T-cell (primary cell): ENCODE measurements around the gene ERMARD. TPM values are rescaled to one million over a fixed set of nuclear protein-coding genes. Genes with fewer than 3 reads are reported as not detected.

Experiments
- ATAC-seq, 4 experiments: fragments of 200-7000 bp in 3 of 4; fragments of 150-1000 bp in 1 of 4; cut with Tn5 transposase; replicated peaks in 1 of 4; 1 replicate in 3 of 4; 2 replicates in 1 of 4; pipeline ENCODE4 v1.10.0; 2021; ENCODE audit warnings: moderate library complexity in 3 of 4, mild to moderate bottlenecking in 2 of 4, moderate number of reproducible peaks in 1 of 4
- CTCF ChIA-PET, 2 donors: fragments of 300-600 bp; sonication (Branson Sonifier 250); formaldehyde crosslinking; loops; one replicate each; lab custom pipeline; 2022; ENCODE audit warnings: antibody characterized with exemption in 2 of 2; lab: Charles Lee
- POLR2A ChIA-PET, 2 donors: fragments of 300-600 bp; sonication (Branson Sonifier 250); formaldehyde crosslinking; loops; one replicate each; lab custom pipeline; 2022; ENCODE audit warnings: antibody characterized with exemption in 2 of 2; lab: Charles Lee
- DNase-seq, 35 experiments: peaks; one replicate each; pipeline versions ENCODE4 v3.0.0 to v3.0.0-alpha.2; 2013 to 2023
- H3K27ac ChIP-seq: one replicate; pipeline ENCODE4 v1.5.1; 2013; ENCODE audit warnings: low read length
- H3K27me3 ChIP-seq, 2 experiments: replicated peaks in 1 of 2; 1 replicate in 1 of 2; 2 replicates in 1 of 2; pipeline versions ENCODE4 v1.6.1 to v1.7.0; 2013; ENCODE audit warnings: low read length in 1 of 2, mixed read lengths in 1 of 2; ENCODE audit not compliant: control insufficient read depth in 2 of 2, insufficient read depth in 2 of 2; ENCODE audit errors: extremely low read depth in 1 of 2
- H3K36me3 ChIP-seq, 2 donors: 1 replicate in 1 of 2; 2 replicates in 1 of 2; pipeline versions ENCODE4 v1.6.1 to v1.7.0; 2013; ENCODE audit warnings: low read length in 1 of 2; ENCODE audit not compliant: control insufficient read depth in 2 of 2, insufficient read depth in 1 of 2; ENCODE audit errors: extremely low read depth in 1 of 2
- H3K4me1 ChIP-seq, 2 experiments: 1 replicate in 1 of 2; 2 replicates in 1 of 2; pipeline versions ENCODE4 v1.6.1 to v1.7.0; 2013; ENCODE audit warnings: low read length in 2 of 2, mixed read lengths in 1 of 2; ENCODE audit not compliant: insufficient read depth in 2 of 2, control insufficient read depth in 1 of 2; ENCODE audit errors: extremely low read depth in 1 of 2
- H3K4me3 ChIP-seq, 2 donors: 1 replicate in 1 of 2; 2 replicates in 1 of 2; pipeline versions ENCODE4 v1.5.1 to v1.7.0; 2013; ENCODE audit warnings: mild to moderate bottlenecking in 2 of 2, low read length in 1 of 2, moderate library complexity in 1 of 2; ENCODE audit not compliant: control insufficient read depth in 1 of 2; ENCODE audit errors: extremely low read depth in 1 of 2
- H3K9me3 ChIP-seq: 2 replicates; pipeline ENCODE4 v1.7.0; 2013
- H3K27ac Mint-ChIP-seq, 2 donors: one replicate each; pipeline ENCODE4 v1.8.0; 2020 to 2021; ENCODE audit warnings: mild to moderate bottlenecking in 2 of 2, mixed read lengths in 2 of 2
- H3K27me3 Mint-ChIP-seq, 2 donors: one replicate each; pipeline ENCODE4 v1.8.0; 2021 to 2022; ENCODE audit warnings: mixed read lengths in 2 of 2
- H3K36me3 Mint-ChIP-seq: one replicate; pipeline ENCODE4 v1.8.0; 2021; ENCODE audit warnings: mixed read lengths
- H3K4me1 Mint-ChIP-seq, 3 donors: one replicate each; pipeline ENCODE4 v1.8.0; 2020 to 2022; ENCODE audit warnings: mixed read lengths in 3 of 3, mild to moderate bottlenecking in 1 of 3
- H3K4me3 Mint-ChIP-seq, 3 donors: one replicate each; pipeline ENCODE4 v1.8.0; 2020 to 2022; ENCODE audit warnings: mild to moderate bottlenecking in 3 of 3, mixed read lengths in 3 of 3, moderate library complexity in 3 of 3
- H3K9me3 Mint-ChIP-seq, 3 donors: one replicate each; pipeline ENCODE4 v1.8.0; 2020 to 2022; ENCODE audit warnings: mixed read lengths in 3 of 3
- WGBS: methylation state at CpG from one replicate; pipeline ENCODE4 v1.1.5; 2013; ENCODE audit warnings: missing lambda C conversion rate; ENCODE audit not compliant: insufficient coverage; 5-methylcytosine and 5-hydroxymethylcytosine counted together
- total RNA-seq, 35 experiments: library from RNA in 6 of 35; stranded (reverse) in 6 of 35; fragments of 120-200 nt in 1 of 35; gene quantifications; one replicate each; pipeline versions ENCODE4 v1.2.1 to v1.2.4 and lab custom pipeline; 2013 to 2026

Gene ERMARD
- total RNA-seq, 5 donors from 2014 or later (not counting 1 experiment from before 2014, with no cell fraction given), result 24.7 to 35.7 (median 29.9) TPM

- POLR2A ChIA-PET, result interaction anchor here (0.6 to 0.7 kb wide), 2 partner anchors 16 to 17 kb away, joined by 3 to 4 read pairs; no protein-coding TSS in a partner anchor
- ATAC-seq, result no peak
- CTCF ChIA-PET, result interaction anchor here in 1 of 2 donors (0.6 kb wide), 1 partner anchor 48 kb away, joined by 3 read pairs; no protein-coding TSS in a partner anchor
Observed at GRCh38 chr6:169726049-169726400, 25.4 kb upstream of the ERMARD start.

GRCh38 chr6:169726963-169727362, 24.5 kb upstream of the ERMARD start:
- DNase-seq (no peak), ATAC-seq (no peak)
- ChIA-PET CTCF (no interaction called here), POLR2A (no interaction called here)
- no peaks in the 10 kb centered on the region for H3K9me3 Mint-ChIP-seq
- H3K4me1 Mint-ChIP-seq, result peaks cover 18 to 22% (median 20%) of the 10 kb centered on the region in 3 donors
- H3K27me3 ChIP-seq, result no peaks in the 10 kb centered on the region
- H3K9me3 ChIP-seq, result no peaks in the 10 kb centered on the region
- no peak overlapping the region for H3K4me3 ChIP-seq
- H3K27ac Mint-ChIP-seq, result peak overlapping the region in 1 of 2 donors; percentile 1
- no peaks in the 10 kb centered on the region for H3K27me3 Mint-ChIP-seq
- no peaks in the 10 kb centered on the region for H3K36me3 Mint-ChIP-seq
- H3K4me1 ChIP-seq, result peaks cover 2 to 14% of the 10 kb centered on the region in 2 experiments
- H3K4me3 Mint-ChIP-seq, result no peak overlapping the region
- H3K27ac ChIP-seq, result no peak overlapping the region
- H3K36me3 ChIP-seq, result no peaks in the 10 kb centered on the region

More at GRCh38 chr6:169726049-169726400, 25.4 kb upstream of the ERMARD start:
- DNase-seq, result no peak
- Mint-ChIP-seq H3K36me3 (no peaks in the 10 kb centered on the region), H3K9me3 (no peaks in the 10 kb centered on the region), H3K27me3 (no peaks in the 10 kb centered on the region), H3K4me1 (peaks cover 25 to 29% (median 28%) of the 10 kb centered on the region in 3 donors), H3K27ac (peak overlapping the region; percentile 82 to 93), H3K4me3 (peak overlapping the region; percentile 79 to 86 (median 85))
- H3K4me3 ChIP-seq, result no peak overlapping the region
- H3K9me3 ChIP-seq, result no peaks in the 10 kb centered on the region
- H3K27ac ChIP-seq, result no peak overlapping the region
- H3K27me3 ChIP-seq, result no peaks in the 10 kb centered on the region
- H3K4me1 ChIP-seq, result peaks cover 5 to 17% of the 10 kb centered on the region in 2 experiments
- no peaks in the 10 kb centered on the region for H3K36me3 ChIP-seq
- no CpG with 5 or more reads among the region's 1 CpG for WGBS

- peaks cover 8 to 12% (median 10%) of the 10 kb centered on the region in 3 donors for H3K4me1 Mint-ChIP-seq
- H3K36me3 ChIP-seq, result no peaks in the 10 kb centered on the region
- H3K4me1 ChIP-seq, result peaks cover 0 to 5% of the 10 kb centered on the region in 2 experiments
- H3K9me3 ChIP-seq, result no peaks in the 10 kb centered on the region
- H3K36me3 Mint-ChIP-seq, result no peaks in the 10 kb centered on the region
- H3K4me3 ChIP-seq, result no peak overlapping the region
- no peaks in the 10 kb centered on the region for H3K9me3 Mint-ChIP-seq
- no peak overlapping the region for H3K27ac ChIP-seq
- no peak overlapping the region for H3K4me3 Mint-ChIP-seq
- no peaks in the 10 kb centered on the region for H3K27me3 ChIP-seq
- peaks cover 0 to 6% of the 10 kb centered on the region in 2 donors for H3K27me3 Mint-ChIP-seq
- no peak for ATAC-seq
- ChIA-PET CTCF (no interaction called here), POLR2A (interaction anchor here in 1 of 2 donors (1.0 kb wide), 1 partner anchor 8 kb away, joined by 3 read pairs; no protein-coding TSS in a partner anchor)
- DNase-seq, result no peak
- H3K27ac Mint-ChIP-seq, result no peak overlapping the region
Observed at GRCh38 chr6:169729961-169730360, 21.5 kb upstream of the ERMARD start.

- H3K4me3 Mint-ChIP-seq, result no peak overlapping the region
- ChIA-PET CTCF (no interaction called here), POLR2A (no interaction called here)
- no peaks in the 10 kb centered on the region for H3K4me1 Mint-ChIP-seq
- 77% methylated on average over 4 of the region's 9 CpGs for WGBS
- H3K27me3 Mint-ChIP-seq, result peaks cover 20 to 23% of the 10 kb centered on the region in 2 donors
- no peaks in the 10 kb centered on the region for H3K36me3 Mint-ChIP-seq
- H3K27ac Mint-ChIP-seq, result no peak overlapping the region
- no peak overlapping the region for H3K4me3 ChIP-seq
- no peaks in the 10 kb centered on the region for H3K9me3 ChIP-seq
- H3K27ac ChIP-seq, result no peak overlapping the region
- no peaks in the 10 kb centered on the region for H3K36me3 ChIP-seq
- ATAC-seq, result no peak
- H3K27me3 ChIP-seq, result peaks cover 0 to 11% of the 10 kb centered on the region in 2 experiments
- DNase-seq, result no peak
- H3K4me1 ChIP-seq, result no peaks in the 10 kb centered on the region
- no peaks in the 10 kb centered on the region for H3K9me3 Mint-ChIP-seq
Observed at GRCh38 chr6:169738204-169738975, 13.0 kb upstream of the ERMARD start.

GRCh38 chr6:169738976-169739529, 12.4 kb upstream of the ERMARD start:
- no CpG with 5 or more reads among the region's 2 CpGs for WGBS
- POLR2A ChIA-PET, result no interaction called here
- Mint-ChIP-seq H3K36me3 (no peaks in the 10 kb centered on the region), H3K27me3 (peaks cover 20 to 23% of the 10 kb centered on the region in 2 donors), H3K4me3 (no peak overlapping the region), H3K4me1 (no peaks in the 10 kb centered on the region), H3K27ac (no peak overlapping the region), H3K9me3 (no peaks in the 10 kb centered on the region)
- no peaks in the 10 kb centered on the region for H3K4me1 ChIP-seq
- no peak for DNase-seq
- CTCF ChIA-PET, result no interaction called here
- ATAC-seq, result no peak
- H3K9me3 ChIP-seq, result no peaks in the 10 kb centered on the region
- peaks cover 0 to 11% of the 10 kb centered on the region in 2 experiments for H3K27me3 ChIP-seq
- no peak overlapping the region for H3K27ac ChIP-seq
- no peaks in the 10 kb centered on the region for H3K36me3 ChIP-seq
- H3K4me3 ChIP-seq, result no peak overlapping the region

GRCh38 chr6:169741344-169741743, 10.1 kb upstream of the ERMARD start:
- no peaks in the 10 kb centered on the region for H3K9me3 ChIP-seq
- H3K27me3 Mint-ChIP-seq, result peaks cover 5 to 10% of the 10 kb centered on the region in 2 donors
- H3K9me3 Mint-ChIP-seq, result peaks cover 0 to 13% (median 0%) of the 10 kb centered on the region in 3 donors
- peaks cover 0 to 11% of the 10 kb centered on the region in 2 experiments for H3K27me3 ChIP-seq
- no peak overlapping the region for H3K4me3 ChIP-seq
- H3K4me1 Mint-ChIP-seq, result no peaks in the 10 kb centered on the region
- no peak overlapping the region for H3K27ac Mint-ChIP-seq
- DNase-seq (no peak), ATAC-seq (no peak)
- POLR2A ChIA-PET, result interaction anchor here (0.6 to 0.7 kb wide), 3 partner anchors 15 to 1824 kb away, joined by 3 to 4 read pairs (median 3); no protein-coding TSS in a partner anchor
- no peaks in the 10 kb centered on the region for H3K36me3 Mint-ChIP-seq
- H3K36me3 ChIP-seq, result no peaks in the 10 kb centered on the region
- CTCF ChIA-PET, result no interaction called here
- no peak overlapping the region for H3K27ac ChIP-seq
- no peaks in the 10 kb centered on the region for H3K4me1 ChIP-seq
- H3K4me3 Mint-ChIP-seq, result no peak overlapping the region
